ENCODE data around the gene SH3RF1.
"Not testable (repeated sequence)": the region's sequence is repeated elsewhere in the genome, so short reads cannot be mapped to it uniquely, and the experiment has no call there.

SH3RF1 gene

DNA sequence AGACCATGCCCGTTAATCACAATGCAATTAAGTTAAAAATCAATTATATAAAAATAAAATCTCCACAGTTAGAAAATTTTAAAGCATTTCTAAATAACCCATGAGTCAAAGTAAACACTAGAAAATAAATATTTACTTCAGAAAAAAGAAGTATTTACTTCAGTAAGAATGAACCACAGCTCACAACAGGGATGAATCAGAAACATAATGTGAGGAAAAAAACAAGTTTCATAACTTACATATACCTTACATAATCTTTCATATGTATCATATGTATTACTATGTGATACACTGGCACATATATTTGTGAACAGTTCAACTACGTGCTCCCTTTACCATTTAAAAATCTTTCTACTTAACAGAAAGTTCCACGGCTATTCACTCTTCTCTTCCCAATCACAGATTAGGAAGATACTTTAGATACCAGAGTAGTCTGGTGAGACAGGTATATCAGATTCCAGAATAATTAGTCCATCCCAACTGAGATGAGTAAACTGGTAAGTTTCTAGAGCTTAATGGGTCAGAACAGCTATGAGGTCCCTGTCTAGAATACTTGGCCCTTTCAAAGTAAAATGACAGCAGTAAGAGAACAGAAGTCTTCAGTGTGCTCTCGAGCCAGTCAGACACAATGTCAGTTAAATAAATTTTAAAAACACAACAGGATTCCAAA is 70.3 kb downstream of the SH3RF1 start:
- DNase-seq (no peak), ATAC-seq (no peak)

- ATAC-seq = no peak
Observed at GRCh38 chr4:169199184-169199583, 71.6 kb downstream of the SH3RF1 start.

GRCh38 chr4:169198167-169198566 is 72.6 kb downstream of the SH3RF1 start:
- ATAC-seq (no peak), DNase-seq (no peak)

More at GRCh38 chr4:169199184-169199583, 71.6 kb downstream of the SH3RF1 start:
- no peak for DNase-seq

GRCh38 chr4:169197206-169197605 is 73.5 kb downstream of the SH3RF1 start:
- DNase-seq, ATAC-seq: not testable (repeated sequence)

GRCh38 chr4:169195032-169195431 is 75.7 kb downstream of the SH3RF1 start:
- DNase-seq (no peak), ATAC-seq (no peak)

DNA sequence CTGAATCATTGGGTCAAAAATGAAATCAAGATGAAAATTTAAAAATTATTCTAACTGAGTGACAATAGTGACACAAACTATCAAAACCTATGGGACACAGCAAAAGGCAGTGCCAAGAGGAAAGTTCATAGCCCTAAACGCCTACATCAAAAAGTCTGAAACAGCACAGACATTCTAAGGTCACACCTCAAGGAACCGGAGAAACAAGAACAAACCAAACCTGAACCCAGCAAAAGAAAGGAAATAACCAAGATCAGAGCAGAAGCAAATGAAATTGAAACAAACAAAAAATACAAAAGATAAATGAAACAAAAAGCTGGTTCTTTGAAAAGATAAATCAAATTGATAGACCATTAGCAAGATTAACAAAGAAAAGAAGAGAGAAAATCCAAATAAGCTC is 80.8 kb downstream of the SH3RF1 start:
- ATAC-seq, DNase-seq: not testable (repeated sequence)

DNA sequence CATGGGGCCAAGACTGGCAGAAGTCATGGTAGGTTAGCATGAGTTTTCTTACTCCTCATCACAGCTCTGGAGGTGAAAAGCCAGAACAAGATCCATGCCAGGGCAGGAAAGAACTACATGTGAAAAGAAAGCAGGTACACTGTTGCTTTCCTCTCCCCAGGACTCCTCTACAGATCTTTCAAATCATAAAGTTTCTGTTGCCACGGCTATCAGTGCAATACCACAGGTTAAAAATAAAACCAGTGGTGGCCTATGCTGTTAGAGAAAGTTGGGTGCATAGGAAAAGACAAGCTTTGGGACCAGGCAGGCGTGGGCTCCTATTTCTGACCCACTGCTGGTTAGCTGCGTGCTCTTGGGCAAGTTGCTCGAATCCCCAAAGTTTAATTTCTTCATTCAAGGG is 81.4 kb downstream of the SH3RF1 start:
- ATAC-seq (no peak), DNase-seq (no peak)

DNA sequence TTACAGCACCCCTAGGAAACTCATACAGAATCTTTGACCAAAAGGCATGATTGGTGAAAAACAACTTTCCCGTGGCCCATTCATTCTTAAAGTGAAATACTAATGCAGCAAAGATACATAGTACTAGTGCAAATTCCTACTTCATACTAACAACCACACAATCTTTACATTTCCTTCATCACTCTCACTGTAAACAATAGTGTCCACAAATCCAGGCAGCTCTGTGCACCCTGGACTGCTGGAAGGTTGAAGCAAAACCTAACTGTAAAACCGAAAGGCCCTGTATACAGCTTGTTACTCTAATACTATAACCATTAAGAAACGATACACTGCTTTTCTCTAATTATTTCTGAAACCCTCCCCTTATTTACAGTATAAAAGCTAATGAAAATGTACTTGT is 82.6 kb downstream of the SH3RF1 start:
- ATAC-seq (no peak), DNase-seq (no peak)

- DNase-seq = no peak
- ATAC-seq = no peak
Observed at GRCh38 chr4:169185133-169185956, 85.4 kb downstream of the SH3RF1 start.

GRCh38 chr4:169184686-169185085 is 86.1 kb downstream of the SH3RF1 start:
- no peak for DNase-seq
- no peak for ATAC-seq

DNA sequence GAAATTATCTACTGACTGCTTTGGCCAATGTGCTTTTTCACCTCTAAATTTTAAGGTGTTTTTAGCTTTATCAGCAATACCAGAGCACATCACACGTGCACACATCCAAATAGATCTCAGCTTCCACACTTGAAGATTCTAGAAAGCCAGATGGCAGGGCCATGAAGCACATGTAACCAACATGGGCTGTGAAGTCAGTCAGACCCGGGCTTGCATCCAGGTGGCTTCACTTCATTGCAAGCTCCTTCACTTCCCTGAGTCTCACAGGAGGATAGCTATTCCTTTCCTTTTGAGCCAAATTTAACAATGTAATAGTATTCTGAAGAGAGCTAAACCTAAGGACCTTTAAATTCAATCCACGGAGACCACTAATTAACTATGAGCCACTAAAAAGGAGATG is 86.5 kb downstream of the SH3RF1 start:
- no peak for ATAC-seq
- DNase-seq = no peak

- ATAC-seq (no peak), DNase-seq (no peak)
Observed at GRCh38 chr4:169183581-169183980, 87.2 kb downstream of the SH3RF1 start.

DNA sequence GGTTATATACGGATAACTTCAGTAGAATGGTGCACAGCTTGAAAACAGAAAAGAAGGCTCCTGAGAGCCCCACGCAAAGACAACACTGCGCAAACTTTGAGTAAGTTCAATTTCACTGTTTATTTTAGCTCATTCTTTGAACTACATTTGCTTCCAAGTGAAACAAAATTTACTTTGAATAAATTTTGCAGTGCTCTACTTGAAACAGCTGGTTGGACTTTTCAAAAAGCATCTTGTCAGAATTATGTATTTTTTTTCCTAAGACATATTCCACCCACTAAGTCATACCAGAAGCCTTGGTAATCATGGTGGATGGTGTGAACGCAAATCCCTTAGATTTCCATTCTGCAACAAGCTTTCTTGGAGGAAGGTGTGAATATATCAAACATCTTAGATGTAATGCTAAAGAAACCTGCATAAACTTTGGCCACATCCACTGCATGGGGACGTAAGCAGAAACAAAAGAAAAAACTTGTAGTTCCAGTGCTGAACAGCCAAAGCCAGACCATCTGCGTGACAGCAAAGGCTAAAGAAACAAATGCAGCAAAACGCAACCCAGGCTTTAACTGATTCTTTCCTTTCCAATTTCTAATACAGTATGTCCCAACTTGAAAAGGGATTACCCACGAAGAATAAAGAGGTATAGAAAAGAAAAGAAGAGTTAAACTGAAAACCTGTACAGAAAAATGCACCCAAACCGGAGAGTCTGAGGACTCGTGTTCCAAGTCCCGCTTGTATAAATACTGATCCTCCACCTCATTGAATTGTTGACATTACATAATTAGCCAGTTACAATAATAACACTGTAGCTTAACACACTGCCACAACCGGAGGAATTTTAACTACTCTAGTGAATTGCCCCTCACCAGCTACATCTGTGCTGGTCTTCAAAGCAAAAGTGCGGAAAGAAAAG is 90.9 kb downstream of the SH3RF1 start:
- DNase-seq (no peak), ATAC-seq (no peak)

DNA sequence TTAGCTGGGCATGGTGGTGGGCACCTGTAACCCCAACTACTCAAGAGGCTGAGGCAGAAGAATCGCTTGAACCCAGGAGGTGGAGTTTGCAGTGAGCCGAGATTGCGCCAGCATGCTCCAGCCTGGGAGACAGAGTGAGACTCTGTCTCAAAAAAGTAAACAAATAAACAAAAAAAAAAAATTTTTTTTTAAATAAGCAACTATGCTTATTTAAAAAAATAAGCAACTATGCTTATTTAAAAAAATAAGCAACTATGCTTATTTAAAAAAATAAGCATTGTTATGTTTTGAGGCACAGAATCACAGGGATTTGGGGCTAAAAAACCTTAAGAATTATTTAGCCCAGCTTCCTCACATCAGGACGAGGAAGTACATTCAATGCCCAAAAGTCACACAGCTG is 92.7 kb downstream of the SH3RF1 start:
- ATAC-seq, DNase-seq: not testable (repeated sequence)

GRCh38 chr4:169175476-169175875 is 95.3 kb downstream of the SH3RF1 start:
- DNase-seq (no peak), ATAC-seq (no peak)

DNA sequence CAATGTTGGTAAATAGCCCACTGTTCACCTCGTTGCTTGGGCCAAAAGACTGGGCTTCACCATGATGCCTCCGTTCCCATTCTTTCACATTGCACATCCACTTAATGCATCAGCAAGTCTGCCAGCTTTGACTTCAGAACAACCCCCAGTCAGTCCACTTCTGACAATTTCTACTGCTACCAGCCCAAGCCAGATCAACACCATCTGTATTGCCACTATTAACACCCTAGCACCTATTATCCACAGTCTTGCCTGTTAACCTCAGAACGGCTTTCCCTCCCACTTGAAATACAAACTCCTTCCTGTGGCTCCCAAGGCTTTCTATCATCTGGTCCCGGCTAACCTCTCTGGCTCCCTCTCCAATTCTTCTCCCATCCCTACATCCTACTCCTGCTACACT is 95.7 kb downstream of the SH3RF1 start:
- ATAC-seq = no peak
- no peak for DNase-seq

DNA sequence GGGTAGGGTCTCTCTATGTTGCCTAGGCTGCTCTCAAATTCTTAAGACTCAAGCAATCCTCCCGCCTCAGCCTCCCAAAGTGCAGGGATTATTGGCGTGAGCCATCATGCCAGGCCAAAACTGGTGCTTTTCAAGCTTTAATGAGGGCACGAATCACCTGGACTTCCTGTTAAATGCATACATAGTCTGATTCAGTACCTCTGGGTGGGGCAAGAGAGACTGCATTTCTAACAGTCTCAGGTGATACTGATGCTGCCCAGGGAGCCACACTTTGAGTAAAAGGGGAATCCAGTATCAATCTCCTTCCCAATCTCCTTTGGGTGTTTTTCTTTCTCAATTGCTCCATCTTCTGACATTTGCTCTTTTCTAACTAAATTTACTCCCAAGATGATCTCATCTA is 96.5 kb downstream of the SH3RF1 start:
- ATAC-seq = no peak
- DNase-seq = no peak

GRCh38 chr4:169167957-169168858 is 102.5 kb downstream of the SH3RF1 start:
- DNase-seq (no peak), ATAC-seq (no peak)

GRCh38 chr4:169164669-169165415 is 105.9 kb downstream of the SH3RF1 start:
- DNase-seq (no peak), ATAC-seq (no peak)

DNA sequence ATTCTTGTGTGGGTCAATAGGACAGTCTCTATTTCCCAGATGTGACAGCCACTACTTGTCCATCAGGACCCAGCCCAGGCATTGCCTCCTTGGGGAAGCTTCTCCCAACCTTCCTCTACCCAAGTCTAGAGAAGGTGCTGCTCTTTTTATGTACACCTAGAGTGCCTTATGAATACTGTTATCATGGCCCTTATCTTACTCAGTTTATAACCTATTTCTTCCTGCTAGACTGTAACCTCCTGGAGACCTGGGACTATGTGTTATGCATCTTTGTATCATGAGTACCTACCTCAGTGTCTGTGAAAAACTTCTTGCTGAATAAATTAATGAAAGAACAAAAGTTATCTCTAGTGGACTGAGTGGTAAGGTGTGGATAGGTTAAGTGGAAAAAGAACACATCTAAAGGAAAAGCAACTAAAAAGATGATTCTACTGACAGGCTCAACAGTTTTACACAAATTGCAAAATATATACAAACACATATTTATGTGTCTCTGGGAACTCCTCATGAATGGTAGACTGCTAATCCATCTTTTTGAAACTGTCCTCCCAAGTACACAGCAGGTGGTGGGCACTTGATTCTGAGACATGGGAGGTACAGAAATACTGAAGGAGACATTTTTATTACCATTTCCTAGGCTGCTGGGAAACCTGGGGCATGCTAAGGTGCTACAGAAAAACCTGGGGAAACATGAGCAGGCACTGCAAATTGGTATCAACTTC is 106.6 kb downstream of the SH3RF1 start:
- no peak for DNase-seq
- ATAC-seq = no peak

Measured in stimulated activated naive CD8-positive, alpha-beta T cell treated with anti-CD3 and anti-CD28 coated beads, Interleukin-15, Interleukin-2, amounts not matched to agents 100 U/mL and 50 U/mL, for 24 hours (primary cell).